HepG2 (cell line): ENCODE data around the gene RERG. TPM values are rescaled to one million over a fixed set of nuclear protein-coding genes. Genes with fewer than 3 reads are reported as not detected.

Source experiments
- ATAC-seq: fragments of 200-7000 bp; cut with Tn5 transposase; 3 replicates; pipeline ENCODE4 v1.9.1; 2020; ENCODE audit warnings: mild to moderate bottlenecking, moderate library complexity
- BruUV-seq: library from RNA; stranded (reverse); fragments of 400-500 nt; replicated peaks from 2 replicates; lab custom pipeline; 2021; lab: Mats Ljungman, UMichigan
- CTCF ChIA-PET: fragments of 300-600 bp; formaldehyde crosslinking; extraction: SDS; loops from one replicate; lab custom pipeline; 2021; ENCODE audit warnings: low total read pairs, inconsistent platforms, low intra/inter-chr PET ratio; lab: Yijun Ruan, JAX
- POLR2A ChIA-PET: fragments of 350-600 bp; sonication (Branson Sonifier 250); formaldehyde crosslinking; loops from one replicate; lab custom pipeline; 2020; ENCODE audit warnings: antibody characterized with exemption, inconsistent platforms; lab: Yijun Ruan, JAX
- DNase-seq: peaks from one replicate; pipeline ENCODE4 v3.0.0-alpha.2; 2015; ENCODE audit warnings: low spot score
- FAIRE-seq: peaks from 3 replicates; lab custom pipeline; 2011; peaks lifted over from hg19 to GRCh38; lab: Jason Lieb, UNC
- H2AFZ ChIP-seq: one replicate; pipeline ENCODE4 v1.6.1; 2011; ENCODE audit warnings: low read length, inconsistent platforms
- H3K27ac ChIP-seq: fragments of 300-600 bp; 3 replicates; pipeline ENCODE4 v1.8.0; 2011; ENCODE audit warnings: mixed run types, mild to moderate bottlenecking, mixed read lengths, low read length, inconsistent platforms; ENCODE audit not compliant: insufficient read depth; ENCODE audit errors: extremely low read length
- H3K27me3 ChIP-seq, 2 experiments: fragments of 200-600 bp in 1 of 2; 2 replicates in 1 of 2; 3 replicates in 1 of 2; pipeline versions ENCODE4 v1.6.0 to v1.8.0; 2011; ENCODE audit warnings: low read length in 2 of 2, mild to moderate bottlenecking in 2 of 2, moderate library complexity in 2 of 2, inconsistent platforms in 1 of 2; ENCODE audit not compliant: insufficient read depth in 2 of 2, control insufficient read depth in 1 of 2
- H3K36me3 ChIP-seq, 2 experiments: fragments of 200-600 bp in 1 of 2; replicated peaks in 1 of 2; 2 replicates in 1 of 2; 3 replicates in 1 of 2; pipeline versions ENCODE4 v1.5.1 to v1.8.0; 2011; ENCODE audit warnings: low read length in 2 of 2, inconsistent platforms in 1 of 2; ENCODE audit not compliant: insufficient read depth in 2 of 2, control insufficient read depth in 1 of 2
- H3K4me1 ChIP-seq: 2 replicates; pipeline ENCODE4 v1.5.1; 2012; ENCODE audit warnings: low read length, inconsistent platforms; ENCODE audit not compliant: insufficient read depth
- H3K4me2 ChIP-seq: 2 replicates; pipeline ENCODE4 v1.6.0; 2011; ENCODE audit warnings: low read depth, low read length, inconsistent platforms
- H3K4me3 ChIP-seq, 3 experiments: fragments of 200-600 bp in 1 of 3; sonication (generic), shearing (Covaris generic) in 1 of 3; replicated peaks in 1 of 3; 2 replicates each; pipeline ENCODE4 v1.5.1; 2011 to 2016; ENCODE audit warnings: low read length in 3 of 3, inconsistent platforms in 2 of 3, low read depth in 2 of 3, mild to moderate bottlenecking in 2 of 3, control low read depth in 1 of 3, mixed read lengths in 1 of 3; ENCODE audit not compliant: insufficient read depth in 1 of 3
- H3K79me2 ChIP-seq: one replicate; pipeline ENCODE4 v1.6.1; 2011; ENCODE audit warnings: low read length, inconsistent platforms; ENCODE audit not compliant: insufficient read depth
- H3K9ac ChIP-seq: 2 replicates; pipeline ENCODE4 v1.6.0; 2011; ENCODE audit warnings: mild to moderate bottlenecking, low read depth, low read length, inconsistent platforms; ENCODE audit not compliant: insufficient read depth
- H3K9me3 ChIP-seq: 2 replicates; pipeline ENCODE4 v1.5.1; 2012; ENCODE audit warnings: mild to moderate bottlenecking, low read length
- H4K20me1 ChIP-seq: 2 replicates; pipeline ENCODE4 v1.6.0; 2011; ENCODE audit warnings: inconsistent platforms, mild to moderate bottlenecking, low read length, moderate library complexity; ENCODE audit not compliant: insufficient read depth
- AKNA ChIP-seq: sonication (generic); formaldehyde crosslinking; IDR thresholded peaks from 2 replicates; pipeline ENCODE4 v1.4.0; 2020; ENCODE audit warnings: missing genetic modification reagents, borderline replicate concordance
- ARID2 ChIP-seq: sonication (generic); formaldehyde crosslinking; IDR thresholded peaks from 2 replicates; pipeline ENCODE4 v1.8.1; 2022; ENCODE audit warnings: mild to moderate bottlenecking, missing genetic modification reagents, borderline replicate concordance
- CBX1 ChIP-seq: IDR thresholded peaks from one replicate; pipeline ENCODE4 v1.6.1; 2016; ENCODE audit warnings: antibody characterized with exemption, low read depth
- IRF1 ChIP-seq: sonication (generic); formaldehyde crosslinking; IDR thresholded peaks from 2 replicates; pipeline ENCODE4 v1.4.0; 2020; ENCODE audit warnings: low read depth, mild to moderate bottlenecking, missing genetic modification reagents
- JARID2 ChIP-seq: sonication (generic); formaldehyde crosslinking; IDR thresholded peaks from 2 replicates; pipeline ENCODE4 v1.8.1; 2023; ENCODE audit warnings: missing genetic modification reagents, inconsistent platforms; ENCODE audit not compliant: insufficient replicate concordance
- PAXIP1 ChIP-seq: sonication (generic); formaldehyde crosslinking; conservative IDR thresholded peaks from 2 replicates; pipeline ENCODE4 v1.4.0; 2020; ENCODE audit warnings: mild to moderate bottlenecking, missing genetic modification reagents, moderate library complexity
- YEATS4 ChIP-seq: sonication (generic); formaldehyde crosslinking; IDR thresholded peaks from 2 replicates; pipeline ENCODE4 v1.4.0; 2020; ENCODE audit warnings: missing genetic modification reagents, borderline replicate concordance
- ZFAT ChIP-seq: sonication (generic); formaldehyde crosslinking; conservative IDR thresholded peaks from 2 replicates; pipeline ENCODE4 v1.8.1; 2023; ENCODE audit warnings: missing genetic modification reagents, inconsistent platforms
- ZFY ChIP-seq: sonication (generic); formaldehyde crosslinking; IDR thresholded peaks from 2 replicates; pipeline ENCODE4 v1.4.0; 2020; ENCODE audit warnings: missing genetic modification reagents
- ZNF263 ChIP-seq: sonication (generic); formaldehyde crosslinking; IDR thresholded peaks from 2 replicates; pipeline ENCODE4 v1.4.0; 2020; ENCODE audit warnings: missing genetic modification reagents
- ZNF329 ChIP-seq: sonication (generic); formaldehyde crosslinking; IDR thresholded peaks from 2 replicates; pipeline ENCODE4 v1.9.0; 2021; ENCODE audit warnings: low read depth, mild to moderate bottlenecking, missing genetic modification reagents
- ZNF335 ChIP-seq: sonication (generic); formaldehyde crosslinking; IDR thresholded peaks from 2 replicates; pipeline ENCODE4 v1.4.0; 2020; ENCODE audit warnings: missing genetic modification reagents
- WGBS: methylation state at CpG from one replicate; pipeline ENCODE4 v1.1.6; 2017; ENCODE audit warnings: low lambda C conversion rate; 5-methylcytosine and 5-hydroxymethylcytosine counted together
- in situ Hi-C: cut with HindIII; loops from 2 replicates; pipeline ENCODE4 v1.10.0; 2017; ENCODE audit warnings: low pct_unique_long_range_greater_than_20kb; ENCODE audit not compliant: extremely low pct_ligation_motif_present
- intact Hi-C: fragments of 100-400 bp; cut with micrococcal nuclease; formaldehyde crosslinking; loops from one replicate; pipeline ENCODE4 v1.10.0; 2022; ENCODE audit not compliant: unreplicated experiment
- polyA plus RNA-seq, 8 experiments: library from polyadenylated mRNA; depleted of rRNA in 3 of 8; stranded (reverse) in 7 of 8; unstranded in 1 of 8; fragments of >200 nt; fragmentation: Illumina TruSeq in 4 of 8; extraction: Trizol in 4 of 8; gene quantifications; 2 replicates each; pipeline versions ENCODE4 v1.2.1 to v1.2.3, GENCODE V29; 2011 to 2016; ENCODE audit warnings: low read depth in 4 of 8, missing spikeins in 1 of 8, mixed read lengths in 1 of 8; ENCODE audit not compliant: insufficient read depth in 1 of 8
- total RNA-seq, 5 experiments: library from RNA; depleted of rRNA; stranded (reverse); fragments of >200 nt; fragmentation: Illumina TruSeq; extraction: Trizol; gene quantifications; 2 replicates each; pipeline ENCODE4 v1.2.3, GENCODE V29; 2016; ENCODE audit warnings: low read depth in 1 of 5

Gene RERG
- total and polyA plus RNA-seq, 2 of the 13 experiments (the other 11 are each of a cell fraction or from before 2014, with no cell fraction given): not detected

- FAIRE-seq: no peak
- CTCF ChIA-PET: no interaction called here
These were observed 104.2 kb downstream of the RERG start for GRCh38 chr12:15116983-15117382.

More at GRCh38 chr12:15116983-15117382, 104.2 kb downstream of the RERG start:
- H3K79me2 ChIP-seq: no peaks in the 10 kb centered on the region
- no peak for ATAC-seq
- WGBS: 0% methylated on average over 1 of the region's 1 CpG
- BruUV-seq: no TSS peak
- H4K20me1 ChIP-seq: no peaks in the 10 kb centered on the region
- H3K4me2 ChIP-seq: no peak overlapping the region
- H3K9ac ChIP-seq: no peak overlapping the region
- intact Hi-C loops (no loop called here), in situ Hi-C loops (no loop called here)
- no peaks in the 10 kb centered on the region for H3K36me3 ChIP-seq
- no peaks in the 10 kb centered on the region for H3K4me1 ChIP-seq
- TF ChIP-seq AKNA (CRISPR knock-in tag): no peak
- TF ChIP-seq YEATS4 (CRISPR knock-in tag): no peak
- no peak for TF ChIP-seq PAXIP1 (CRISPR knock-in tag)
- TF ChIP-seq ZNF329 (CRISPR knock-in tag): no peak
- no peak for TF ChIP-seq IRF1 (CRISPR knock-in tag)
- TF ChIP-seq ZFAT (CRISPR knock-in tag): no peak
- no peak for TF ChIP-seq ZFY (CRISPR knock-in tag)
- no peak for TF ChIP-seq ARID2 (CRISPR knock-in tag)
- TF ChIP-seq ZNF263 (CRISPR knock-in tag): no peak
- no peak for TF ChIP-seq ZNF335
- no peak for TF ChIP-seq CBX1
- no peak for TF ChIP-seq JARID2 (CRISPR knock-in tag)
- no peak overlapping the region for H2AFZ ChIP-seq
- H3K27ac ChIP-seq: no peak overlapping the region
- no peak overlapping the region for H3K4me3 ChIP-seq
- POLR2A ChIA-PET: no interaction called here
- H3K9me3 ChIP-seq: no peaks in the 10 kb centered on the region
- no peak for DNase-seq
- H3K27me3 ChIP-seq: no peaks in the 10 kb centered on the region
